CD4-positive, alpha-beta T cell treated with Interleukin-15 for 1 hour (primary cell): Measurements from ENCODE around the gene GATM.

Experiments used
- DNase-seq: peaks from one replicate; pipeline ENCODE4 v3.0.0-alpha.2; 2020

Gene GATM, protein sequence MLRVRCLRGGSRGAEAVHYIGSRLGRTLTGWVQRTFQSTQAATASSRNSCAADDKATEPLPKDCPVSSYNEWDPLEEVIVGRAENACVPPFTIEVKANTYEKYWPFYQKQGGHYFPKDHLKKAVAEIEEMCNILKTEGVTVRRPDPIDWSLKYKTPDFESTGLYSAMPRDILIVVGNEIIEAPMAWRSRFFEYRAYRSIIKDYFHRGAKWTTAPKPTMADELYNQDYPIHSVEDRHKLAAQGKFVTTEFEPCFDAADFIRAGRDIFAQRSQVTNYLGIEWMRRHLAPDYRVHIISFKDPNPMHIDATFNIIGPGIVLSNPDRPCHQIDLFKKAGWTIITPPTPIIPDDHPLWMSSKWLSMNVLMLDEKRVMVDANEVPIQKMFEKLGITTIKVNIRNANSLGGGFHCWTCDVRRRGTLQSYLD

GRCh38 chr15:45378149-45378912 lies at the start of gene GATM:
TSS of gene GATM (minus strand) at chr15:45378544. CDS start at chr15:45378453, 91 bp downstream.
- DNase-seq, result peak; percentile 36

DNA sequence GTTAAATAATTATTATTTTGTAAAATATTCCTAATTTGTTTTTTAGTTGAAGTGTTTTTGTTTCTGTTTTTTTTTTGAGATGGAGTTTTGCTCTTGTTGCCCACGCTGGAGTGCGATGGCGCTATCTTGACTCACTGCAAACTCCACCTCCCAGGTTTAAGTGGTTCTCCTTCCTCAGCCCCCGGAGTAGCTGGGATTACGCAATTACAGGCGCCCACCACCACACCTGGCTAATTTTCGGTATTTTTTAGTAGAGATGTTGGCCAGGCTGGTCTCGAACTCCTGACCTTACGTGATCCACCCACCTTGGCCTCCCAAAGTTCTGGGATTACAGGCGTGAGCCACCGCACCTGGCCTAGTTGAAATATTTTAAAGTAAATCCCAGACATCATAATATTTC lies 48.7 kb upstream of the GATM start:
- DNase-seq, result no peak

GRCh38 chr15:45425135-45425534 lies 46.8 kb upstream of the GATM start:
- no peak for DNase-seq

- DNase-seq, result no peak
These were observed 46.1 kb upstream of the GATM start for GRCh38 chr15:45424429-45424828.

DNA sequence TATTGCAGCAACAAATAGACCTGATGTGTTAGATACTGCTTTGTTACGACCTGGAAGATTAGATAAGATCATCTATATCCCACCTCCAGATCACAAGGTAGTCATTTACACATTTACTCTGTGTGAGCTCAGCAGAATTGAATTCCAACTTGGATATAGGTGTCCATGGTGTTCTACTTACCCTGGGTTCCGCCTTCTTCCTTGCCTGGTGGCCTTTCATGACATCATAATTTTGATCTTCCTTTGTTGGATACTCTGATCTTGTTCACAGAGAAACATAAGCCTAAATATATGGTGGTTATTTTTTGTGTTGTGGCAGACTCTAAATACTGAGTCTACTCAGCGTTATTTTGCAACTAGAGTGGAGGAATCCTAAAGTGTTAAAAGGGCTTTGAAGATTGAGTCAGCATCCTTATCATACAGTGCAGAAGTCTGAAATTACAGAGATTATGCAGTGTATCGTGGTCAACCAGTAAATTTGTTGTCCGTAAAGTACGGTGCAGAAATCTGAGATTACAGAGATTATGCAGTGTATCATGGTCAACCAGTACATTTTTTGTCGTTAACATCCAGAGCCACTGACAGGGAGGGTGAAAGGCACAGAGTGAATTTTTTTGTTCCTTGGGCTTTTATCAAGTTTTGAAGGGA lies 39.1 kb upstream of the GATM start:
- no peak for DNase-seq

DNA sequence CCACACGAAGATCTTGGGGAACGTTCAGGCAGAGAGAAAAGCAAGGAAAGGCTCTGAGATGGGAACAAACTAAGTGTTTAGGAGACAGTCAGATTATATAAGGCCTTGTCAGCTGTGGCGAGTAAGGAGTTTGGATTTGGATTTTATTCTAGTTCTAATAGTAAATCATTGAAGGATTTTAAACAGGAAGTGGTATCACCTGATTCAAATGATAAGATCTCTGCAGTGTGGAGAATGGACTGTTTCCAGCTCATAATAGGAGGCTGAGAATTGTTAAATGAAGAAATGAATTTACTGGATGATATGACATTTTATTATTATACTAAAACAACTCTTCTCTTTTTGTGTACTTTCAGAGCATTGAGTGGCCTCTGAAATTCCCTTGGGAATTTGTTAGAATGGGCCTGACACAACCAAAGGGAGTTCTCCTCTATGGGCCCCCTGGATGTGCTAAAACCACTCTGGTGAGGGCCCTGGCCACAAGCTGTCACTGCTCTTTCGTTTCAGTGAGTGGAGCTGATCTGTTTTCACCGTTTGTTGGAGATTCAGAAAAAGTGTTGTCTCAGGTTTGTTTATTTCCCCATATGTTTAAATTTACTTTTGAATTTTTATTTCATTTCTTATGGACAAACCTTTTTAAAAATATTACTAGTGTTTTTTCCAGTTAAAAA lies 36.0 kb upstream of the GATM start:
- no peak for DNase-seq

DNA sequence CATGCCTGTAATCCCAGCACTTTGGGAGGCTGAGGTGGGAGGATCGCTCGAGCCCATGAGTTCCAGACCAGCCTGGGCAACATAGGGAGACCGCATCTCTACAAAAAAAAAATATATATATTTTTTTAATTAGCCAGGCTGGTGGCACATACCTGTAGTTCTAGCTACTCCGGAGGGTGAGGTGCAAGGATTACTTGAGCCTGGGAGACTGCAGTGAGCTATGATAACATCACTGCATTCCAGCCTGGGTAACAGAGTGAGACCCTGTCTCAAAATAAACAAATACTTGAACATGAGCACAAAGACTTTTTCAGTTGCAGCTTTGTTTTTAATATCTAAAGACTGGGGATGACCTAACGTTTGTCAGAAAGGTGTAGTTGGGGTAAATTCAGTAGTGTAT lies 31.3 kb upstream of the GATM start:
- no peak for DNase-seq

GRCh38 chr15:45407786-45408185 lies 29.4 kb upstream of the GATM start:
- no peak for DNase-seq

GRCh38 chr15:45402955-45403877 lies 24.9 kb upstream of the GATM start:
- DNase-seq, result no peak

GRCh38 chr15:45402162-45402954 lies 24.0 kb upstream of the GATM start:
- peak; percentile 98 for DNase-seq

DNA sequence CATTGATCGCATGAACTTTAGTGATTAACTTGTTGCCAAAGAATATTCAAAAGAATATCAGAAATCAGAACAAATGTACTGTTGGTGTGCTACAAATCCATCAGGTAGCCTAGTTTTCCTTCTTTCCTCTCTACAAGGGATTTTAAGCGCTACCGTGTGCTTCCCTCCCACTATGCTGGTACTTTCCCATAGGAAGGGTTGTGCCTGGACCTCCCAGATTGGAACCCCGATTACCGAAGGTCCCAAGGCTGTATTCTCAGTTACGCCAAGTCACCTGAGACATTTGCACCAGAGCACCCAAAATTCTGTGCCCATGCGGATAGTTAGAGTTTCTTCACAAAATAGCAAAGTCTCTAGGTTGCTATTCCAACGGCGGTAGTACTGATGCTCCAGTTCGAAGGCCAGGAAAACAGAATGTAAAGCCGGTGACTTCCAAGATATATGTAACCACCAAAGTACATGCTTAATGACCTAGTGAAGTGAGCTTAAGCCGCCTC lies 23.4 kb upstream of the GATM start:
- no peak for DNase-seq

GRCh38 chr15:45399381-45400212 lies 21.3 kb upstream of the GATM start:
- DNase-seq, result no peak

GRCh38 chr15:45397116-45397665 lies 18.8 kb upstream of the GATM start:
- no peak for DNase-seq

- DNase-seq, result no peak
These were observed 17.6 kb upstream of the GATM start for GRCh38 chr15:45395943-45396342.

DNA sequence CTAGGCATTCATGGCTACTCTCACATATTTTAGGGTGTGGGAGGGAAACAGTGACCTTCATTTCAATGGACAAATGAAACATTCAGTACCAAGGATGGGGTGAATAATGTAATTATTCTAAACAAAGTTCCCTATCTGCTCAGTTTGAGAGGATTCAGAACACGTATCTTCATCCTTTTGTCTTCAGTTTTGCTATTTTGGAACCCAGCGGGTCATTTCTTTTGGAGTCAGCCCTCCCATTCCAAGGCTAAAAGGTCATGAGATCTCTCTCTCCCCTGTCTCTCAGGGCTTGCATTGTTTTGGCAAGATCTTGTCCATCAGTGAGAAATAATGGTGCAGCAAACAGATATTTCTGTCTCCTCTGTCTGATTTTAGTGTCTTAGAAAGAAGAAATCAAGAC lies 16.3 kb upstream of the GATM start:
- no peak for DNase-seq

- no peak for DNase-seq
These were observed 15.5 kb upstream of the GATM start for GRCh38 chr15:45393851-45394250.

DNA sequence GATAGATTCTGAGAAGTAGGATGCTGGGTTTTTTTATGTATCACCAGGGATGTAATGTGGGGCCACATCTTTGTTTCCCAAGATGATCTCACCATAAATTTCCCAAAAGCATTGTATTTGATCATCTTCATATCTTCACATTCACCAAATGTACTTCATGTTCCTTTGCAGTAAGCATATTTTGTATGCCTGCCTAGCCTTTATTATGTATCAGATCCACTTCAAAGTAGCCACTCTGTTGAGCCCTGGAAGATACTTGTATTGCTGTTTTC lies 14.2 kb upstream of the GATM start:
- no peak for DNase-seq

DNA sequence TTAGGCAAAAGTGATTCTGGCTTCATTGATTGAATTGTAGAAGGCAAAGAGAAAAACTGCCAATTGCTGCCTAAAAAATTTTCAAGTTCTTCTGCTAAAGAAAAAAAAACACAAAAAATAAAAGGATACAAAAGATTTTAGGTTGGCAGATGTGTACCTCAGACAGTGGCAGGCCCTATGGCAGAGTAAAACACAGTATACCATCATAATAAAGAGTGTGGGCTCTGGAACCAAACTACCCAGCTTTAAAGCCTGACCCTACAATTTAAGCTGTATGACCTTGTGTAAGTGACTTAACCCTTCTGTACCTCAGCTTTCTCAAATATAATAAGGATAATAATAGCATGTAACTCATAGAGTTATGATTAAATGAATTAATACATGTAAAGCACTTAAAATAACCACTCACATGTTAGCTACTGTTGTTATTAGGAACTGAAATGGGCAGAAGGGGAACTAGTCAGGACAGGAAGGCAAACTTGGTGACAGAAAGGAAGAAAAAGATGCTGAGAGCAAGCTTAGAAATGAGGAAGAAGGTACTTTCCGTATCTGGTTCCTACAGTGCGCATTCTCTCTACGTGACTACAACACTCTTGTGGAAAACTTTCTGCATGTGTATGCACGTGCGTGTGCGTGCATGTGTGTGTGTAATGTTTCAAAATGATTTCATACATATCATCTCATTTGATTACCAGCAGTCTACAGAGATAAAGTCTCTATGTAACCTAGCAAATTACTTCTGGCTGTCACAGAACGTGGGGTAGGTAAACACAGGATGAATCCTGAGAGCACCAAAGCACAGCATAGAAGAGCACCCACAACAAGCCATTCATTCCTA lies 13.6 kb upstream of the GATM start:
- peak; percentile 23 for DNase-seq

GRCh38 chr15:45389351-45389750 lies 11.0 kb upstream of the GATM start:
- no peak for DNase-seq
